Mesenchymal stem cell (in vitro differentiated cells and primary cell): ENCODE data around the gene CFC1.
"Not testable (repeated sequence)": the region's sequence is repeated elsewhere in the genome, so short reads cannot be mapped to it uniquely, and the experiment has no call there.

Source experiments
- DNase-seq: peaks from one replicate; pipeline ENCODE4 v3.0.0-alpha.2; 2013
- H2AFZ ChIP-seq: one replicate; pipeline ENCODE4 v1.6.1; 2013; ENCODE audit warnings: low read depth, mild to moderate bottlenecking, control low read depth, inconsistent platforms, low read length, moderate library complexity
- H2AK5ac ChIP-seq: 2 replicates; pipeline ENCODE4 v1.6.1; 2013; ENCODE audit warnings: low read length, moderate library complexity, mild to moderate bottlenecking, inconsistent platforms; ENCODE audit not compliant: severe bottlenecking
- H2BK120ac ChIP-seq: one replicate; pipeline ENCODE4 v1.6.1; 2013; ENCODE audit warnings: low read depth, mild to moderate bottlenecking, inconsistent platforms, low read length, moderate library complexity
- H2BK12ac ChIP-seq, 2 experiments: one replicate each; pipeline ENCODE4 v1.6.1; 2013; ENCODE audit warnings: inconsistent platforms in 2 of 2, low read length in 2 of 2, mild to moderate bottlenecking in 2 of 2, moderate library complexity in 2 of 2, control low read depth in 1 of 2
- H2BK15ac ChIP-seq: one replicate; pipeline ENCODE4 v1.6.1; 2013; ENCODE audit warnings: mild to moderate bottlenecking, low read depth, inconsistent platforms; ENCODE audit not compliant: poor library complexity, severe bottlenecking
- H2BK5ac ChIP-seq: 2 replicates; pipeline ENCODE4 v1.6.1; 2013; ENCODE audit warnings: low read depth, mild to moderate bottlenecking, low read length, control low read depth, inconsistent platforms; ENCODE audit not compliant: poor library complexity, severe bottlenecking
- H3K14ac ChIP-seq, 2 experiments: one replicate each; pipeline ENCODE4 v1.6.1; 2013; ENCODE audit warnings: inconsistent platforms in 2 of 2, low read length in 2 of 2, control low read depth in 1 of 2, mild to moderate bottlenecking in 1 of 2, moderate library complexity in 1 of 2
- H3K18ac ChIP-seq, 2 experiments: one replicate each; pipeline ENCODE4 v1.6.1; 2013; ENCODE audit warnings: inconsistent platforms in 2 of 2, low read length in 2 of 2, control low read depth in 1 of 2, low read depth in 1 of 2, mild to moderate bottlenecking in 1 of 2
- H3K23ac ChIP-seq, 2 experiments: one replicate each; pipeline ENCODE4 v1.6.1; 2013; ENCODE audit warnings: inconsistent platforms in 2 of 2, low read length in 2 of 2, mild to moderate bottlenecking in 2 of 2, moderate library complexity in 2 of 2, control low read depth in 1 of 2
- H3K27ac ChIP-seq: 2 replicates; pipeline ENCODE4 v1.5.1; 2013; ENCODE audit warnings: mild to moderate bottlenecking, moderate library complexity, low read length, control low read depth, inconsistent platforms; ENCODE audit not compliant: poor library complexity, severe bottlenecking
- H3K27me3 ChIP-seq, 2 experiments: 2 replicates each; pipeline versions ENCODE4 v1.6.1 to v1.7.0; 2013; ENCODE audit warnings: low read length in 2 of 2, mild to moderate bottlenecking in 2 of 2, moderate library complexity in 2 of 2, control low read depth in 1 of 2, inconsistent platforms in 1 of 2; ENCODE audit not compliant: control insufficient read depth in 1 of 2, insufficient read depth in 1 of 2
- H3K36me3 ChIP-seq, 2 experiments: 2 replicates each; pipeline versions ENCODE4 v1.6.1 to v1.7.0; 2013; ENCODE audit warnings: low read length in 2 of 2, control low read depth in 1 of 2, inconsistent platforms in 1 of 2, low read depth in 1 of 2, mild to moderate bottlenecking in 1 of 2; ENCODE audit not compliant: insufficient read depth in 2 of 2, control insufficient read depth in 1 of 2
- H3K4ac ChIP-seq, 2 experiments: one replicate each; pipeline ENCODE4 v1.6.1; 2013; ENCODE audit warnings: inconsistent platforms in 2 of 2, low read length in 2 of 2, mild to moderate bottlenecking in 2 of 2, moderate library complexity in 2 of 2, control low read depth in 1 of 2, low read depth in 1 of 2
- H3K4me1 ChIP-seq: 2 replicates; pipeline ENCODE4 v1.6.1; 2013; ENCODE audit warnings: low read depth, low read length, control low read depth; ENCODE audit not compliant: control insufficient read depth, insufficient read depth
- H3K4me2 ChIP-seq: 2 replicates; pipeline ENCODE4 v1.6.1; 2013; ENCODE audit warnings: low read length, mild to moderate bottlenecking, inconsistent platforms; ENCODE audit not compliant: poor library complexity, severe bottlenecking
- H3K4me3 ChIP-seq, 2 experiments: 2 replicates each; pipeline versions ENCODE4 v1.5.1 to v1.7.0; 2013; ENCODE audit warnings: low read length in 2 of 2, mild to moderate bottlenecking in 2 of 2, control low read depth in 1 of 2, low read depth in 1 of 2; ENCODE audit not compliant: insufficient read depth in 1 of 2
- H3K79me1 ChIP-seq: replicated peaks from 2 replicates; pipeline ENCODE4 v1.6.1; 2013; ENCODE audit warnings: mild to moderate bottlenecking, control low read depth, low read length, inconsistent platforms; ENCODE audit not compliant: poor library complexity, severe bottlenecking
- H3K9ac ChIP-seq: 2 replicates; pipeline ENCODE4 v1.7.0; 2013; ENCODE audit warnings: mild to moderate bottlenecking, low read length, moderate library complexity
- H3K9me3 ChIP-seq: 2 replicates; pipeline ENCODE4 v1.7.0; 2013; ENCODE audit warnings: mild to moderate bottlenecking, low read length; ENCODE audit not compliant: control insufficient read depth
- H4K8ac ChIP-seq: one replicate; pipeline ENCODE4 v1.6.1; 2013; ENCODE audit warnings: inconsistent platforms, mild to moderate bottlenecking, low read length, moderate library complexity
- H4K91ac ChIP-seq: one replicate; pipeline ENCODE4 v1.6.1; 2013; ENCODE audit warnings: mild to moderate bottlenecking, low read length, inconsistent platforms
- WGBS: methylation state at CpG from one replicate; pipeline ENCODE4 v1.1.7; 2013; ENCODE audit warnings: mixed read lengths; 5-methylcytosine and 5-hydroxymethylcytosine counted together

The CFC1 gene

DNA sequence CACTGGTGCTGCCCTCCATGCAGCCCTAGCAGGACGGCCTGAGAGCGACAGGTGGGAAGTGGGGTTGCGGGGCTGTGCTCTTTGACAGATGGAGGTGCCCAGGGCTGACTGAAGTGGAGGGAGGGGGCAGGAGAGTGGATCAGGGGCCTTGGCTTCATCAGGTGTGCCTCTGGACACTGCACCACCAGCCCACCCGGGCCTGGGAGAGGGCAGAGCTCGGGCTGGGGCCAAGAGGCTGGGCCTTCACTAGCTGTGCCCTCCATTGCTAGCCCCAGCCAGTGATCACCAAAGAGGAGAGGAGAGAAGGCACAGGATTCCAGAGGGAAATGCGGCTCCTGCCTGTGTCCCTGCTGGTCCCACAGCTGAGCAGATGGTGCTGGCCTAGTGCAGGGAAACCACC is 2.6 kb downstream of the CFC1 start:
- not testable (repeated sequence) for H3K9me3 ChIP-seq, H2BK15ac ChIP-seq, H3K27ac ChIP-seq, H2BK120ac ChIP-seq, DNase-seq, H4K91ac ChIP-seq, H2BK12ac ChIP-seq, H4K8ac ChIP-seq, H2AK5ac ChIP-seq, H3K79me1 ChIP-seq, H3K27me3 ChIP-seq, H3K4ac ChIP-seq, H3K23ac ChIP-seq, H3K18ac ChIP-seq, H3K4me1 ChIP-seq, H3K14ac ChIP-seq, H3K36me3 ChIP-seq, H3K4me3 ChIP-seq, H2BK5ac ChIP-seq, H3K4me2 ChIP-seq, H2AFZ ChIP-seq, H3K9ac ChIP-seq
- no CpG with 5 or more reads among the region's 6 CpGs for WGBS

DNA sequence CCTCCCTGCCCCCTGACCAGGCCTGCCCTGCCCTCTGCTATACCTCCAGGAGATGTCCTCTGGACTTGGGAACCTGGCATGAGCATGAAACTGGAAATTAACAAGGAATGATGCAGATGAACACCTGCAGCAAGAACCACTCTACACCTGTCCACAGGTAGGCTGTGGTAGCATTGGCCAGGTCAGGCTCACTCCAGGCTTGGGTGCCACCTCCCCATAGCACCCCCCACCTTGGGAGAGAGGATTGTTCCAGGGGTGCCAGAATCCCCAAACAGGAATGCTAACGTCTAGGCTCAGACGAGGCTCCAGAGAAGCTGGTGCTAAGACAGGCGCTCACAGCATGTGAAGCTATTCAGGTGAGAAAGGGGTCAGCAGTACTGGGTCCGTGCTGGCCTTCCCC is 5.4 kb downstream of the CFC1 start:
- not testable (repeated sequence) for H3K4me1 ChIP-seq, H3K27me3 ChIP-seq, H3K18ac ChIP-seq, H4K8ac ChIP-seq, H2BK15ac ChIP-seq, H3K4me3 ChIP-seq, H2BK5ac ChIP-seq, H3K4me2 ChIP-seq, H3K4ac ChIP-seq, H3K27ac ChIP-seq, DNase-seq, H3K79me1 ChIP-seq, H3K14ac ChIP-seq, H2AFZ ChIP-seq, H2BK120ac ChIP-seq, H3K9me3 ChIP-seq, H4K91ac ChIP-seq, H3K23ac ChIP-seq, H3K36me3 ChIP-seq, H2AK5ac ChIP-seq, H3K9ac ChIP-seq, H2BK12ac ChIP-seq
- no CpG with 5 or more reads among the region's 4 CpGs for WGBS

DNA sequence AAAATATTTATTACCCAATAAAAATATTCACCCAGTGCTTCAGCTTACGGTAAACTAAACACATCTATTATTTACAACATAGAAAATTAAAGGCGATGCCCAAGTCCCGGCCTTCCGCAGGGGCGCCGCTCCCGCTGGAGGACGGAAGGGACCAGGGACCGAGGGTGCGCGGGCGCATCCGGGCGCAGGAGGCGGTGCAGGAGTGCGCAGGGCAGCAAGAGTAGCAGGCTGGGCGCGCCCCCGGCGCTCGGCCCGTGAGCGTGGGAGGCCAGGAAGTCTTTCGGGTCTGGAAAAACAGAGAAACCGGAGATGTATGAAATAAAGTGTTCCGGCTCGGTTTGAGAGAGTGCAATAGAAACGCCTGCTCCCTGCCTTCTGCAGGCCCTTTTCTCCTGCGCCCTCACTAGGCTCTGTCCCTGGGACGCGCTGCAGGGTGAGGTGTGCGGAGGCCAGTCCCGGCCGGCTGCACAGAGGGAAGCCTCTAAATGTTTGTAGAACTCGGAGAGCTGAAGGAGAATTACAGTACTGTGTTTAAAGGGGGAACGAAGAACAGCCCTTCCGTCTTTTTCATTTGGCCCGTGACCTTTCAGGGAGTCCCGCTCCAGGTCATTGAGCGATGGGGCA is 6.5 kb downstream of the CFC1 start:
- not testable (repeated sequence) for H4K91ac ChIP-seq, H3K23ac ChIP-seq, H2BK15ac ChIP-seq, H2BK5ac ChIP-seq, H3K27ac ChIP-seq, H3K36me3 ChIP-seq, H2BK120ac ChIP-seq, DNase-seq, H2AK5ac ChIP-seq, H3K4ac ChIP-seq, H2BK12ac ChIP-seq, H3K9ac ChIP-seq, H3K27me3 ChIP-seq, H3K4me3 ChIP-seq, H4K8ac ChIP-seq, H3K9me3 ChIP-seq, H3K4me1 ChIP-seq, H3K14ac ChIP-seq, H3K4me2 ChIP-seq, H2AFZ ChIP-seq, H3K79me1 ChIP-seq, H3K18ac ChIP-seq
- WGBS: 73% methylated on average over 6 of the region's 40 CpGs

DNA sequence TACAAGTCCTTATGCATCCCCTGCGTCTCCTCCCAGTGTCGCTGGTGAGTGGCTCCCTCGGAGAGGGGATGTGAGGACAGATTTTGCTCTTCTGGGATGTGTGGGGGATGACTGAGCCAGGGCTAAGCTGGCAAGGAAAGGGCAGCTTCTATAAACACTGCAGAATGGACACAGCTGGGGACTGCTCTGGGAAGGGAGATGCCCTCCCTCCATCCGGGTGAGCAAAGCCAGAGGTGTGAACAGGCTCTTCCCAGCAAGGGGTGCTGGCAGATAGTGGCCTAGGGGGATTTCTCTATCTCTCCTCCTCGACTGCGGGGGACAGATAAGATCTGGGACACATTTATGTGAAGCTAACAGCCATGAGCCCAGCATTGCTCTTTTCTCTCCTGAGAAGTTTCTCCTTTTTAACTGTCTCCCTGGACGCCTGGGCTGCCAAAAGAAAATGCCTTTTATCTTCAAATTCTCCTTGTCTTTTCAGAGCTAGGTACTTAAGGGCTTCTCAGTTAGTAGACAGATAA is 8.5 kb downstream of the CFC1 start:
- DNase-seq, H3K23ac ChIP-seq, H3K4me2 ChIP-seq, H2BK5ac ChIP-seq, H3K9me3 ChIP-seq, H3K79me1 ChIP-seq, H3K27ac ChIP-seq, H2BK15ac ChIP-seq, H3K4me1 ChIP-seq, H2AK5ac ChIP-seq, H3K4me3 ChIP-seq, H2AFZ ChIP-seq, H3K18ac ChIP-seq, H4K91ac ChIP-seq, H3K27me3 ChIP-seq, H4K8ac ChIP-seq, H3K9ac ChIP-seq, H3K4ac ChIP-seq, H2BK120ac ChIP-seq, H2BK12ac ChIP-seq, H3K36me3 ChIP-seq, H3K14ac ChIP-seq: not testable (repeated sequence)
- WGBS: 25% methylated on average over 2 of the region's 7 CpGs
